CD4-positive, alpha-beta T cell treated with Interleukin-4 for 1 hour (primary cell): Measurements from ENCODE around the gene ASB10.

Source experiments
- DNase-seq, 2 donors: peaks; one replicate each; pipeline ENCODE4 v3.0.0-alpha.2; 2020 to 2022

The ASB10 gene

DNA sequence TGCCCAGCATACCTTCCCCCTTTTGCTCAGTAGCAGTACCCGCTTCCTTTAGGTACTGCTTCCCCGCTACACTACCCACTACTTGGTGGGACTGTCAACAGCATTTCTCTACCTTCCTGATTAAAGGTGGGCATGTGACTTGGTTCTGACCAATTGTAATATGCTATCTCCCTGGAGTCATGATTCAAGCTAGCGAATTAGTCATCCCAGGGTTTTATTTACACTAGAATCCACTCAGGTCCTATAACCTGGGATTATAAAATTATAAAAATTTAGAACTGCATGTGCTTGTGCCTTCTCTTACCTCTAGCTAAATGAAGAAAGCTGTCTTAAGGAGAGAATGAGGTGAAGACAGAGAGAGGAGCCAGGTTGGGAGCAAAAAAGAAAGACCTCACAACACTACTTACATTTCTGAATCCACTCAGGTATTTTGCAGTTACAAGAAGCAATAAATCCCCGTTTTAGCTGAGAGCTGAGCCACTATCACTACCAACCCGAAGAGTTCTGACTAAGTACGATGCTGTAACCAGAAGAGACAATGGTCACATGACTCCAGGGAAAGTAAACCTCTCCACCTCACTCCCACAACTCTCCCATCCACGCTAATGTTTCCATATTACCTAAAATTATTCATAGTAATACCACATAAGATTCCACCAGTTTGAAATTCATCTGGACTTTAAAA, 29.3 kb downstream of the ASB10 start:
- DNase-seq: no peak

DNA sequence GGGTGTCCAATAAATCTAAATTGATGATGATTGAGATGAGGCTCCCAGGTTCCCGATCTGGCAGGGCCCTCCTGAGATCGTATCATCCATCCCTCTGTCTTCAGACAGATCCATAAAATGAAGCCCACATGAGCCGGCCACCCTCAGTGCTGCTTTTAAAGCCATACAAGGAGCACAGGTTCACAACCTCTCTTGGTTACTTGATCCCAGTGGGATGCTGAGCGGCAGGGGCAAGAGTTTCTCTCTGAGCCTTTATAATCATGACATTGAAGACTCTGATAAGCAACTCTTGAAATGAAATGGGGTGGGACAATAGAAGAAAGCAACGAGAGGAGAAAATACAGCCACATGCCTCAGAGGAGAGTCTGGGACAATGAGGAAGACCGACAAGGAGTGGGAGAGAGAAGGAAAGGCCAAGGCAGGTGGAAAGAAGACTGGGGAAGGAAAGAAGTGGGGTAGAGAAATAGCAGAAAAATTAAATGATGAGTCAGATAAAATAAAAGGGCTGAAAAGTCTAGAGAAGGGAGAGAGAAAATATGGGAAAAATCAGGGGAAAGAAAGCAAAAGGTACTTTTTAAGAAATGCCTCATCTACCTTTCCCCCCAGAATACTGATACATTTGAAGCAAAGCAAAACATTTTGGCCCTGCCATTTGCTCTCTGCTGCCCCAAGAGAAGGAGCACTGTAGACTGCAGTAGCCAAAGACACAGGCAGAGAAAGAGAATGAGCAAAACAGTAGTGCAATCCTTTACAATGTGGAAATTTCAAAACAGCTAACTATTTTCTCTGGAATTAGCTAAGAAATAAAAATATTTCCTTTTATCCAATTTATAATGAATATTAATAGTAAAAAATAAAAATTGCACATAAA, 34.2 kb downstream of the ASB10 start:
- no peak for DNase-seq

DNA sequence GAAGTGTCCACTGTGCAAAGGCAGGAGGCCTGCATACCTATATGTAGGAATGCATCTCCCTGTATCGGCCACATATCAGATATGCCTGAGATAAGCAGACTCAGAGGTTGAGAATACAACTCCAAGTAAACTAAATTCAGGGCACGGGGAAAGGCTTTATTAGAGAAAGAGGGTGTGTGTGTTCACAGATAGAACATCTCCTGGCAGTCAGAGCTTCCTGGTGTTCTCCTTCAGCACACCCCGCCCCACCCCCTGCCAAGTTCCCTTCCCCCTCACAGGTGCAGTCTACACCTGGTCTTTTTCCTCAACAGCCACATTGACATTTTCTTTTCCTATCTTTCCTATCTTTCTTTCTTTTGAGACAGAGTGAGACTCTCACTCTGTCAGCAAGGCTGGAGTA, 36.7 kb downstream of the ASB10 start:
- no peak for DNase-seq

DNA sequence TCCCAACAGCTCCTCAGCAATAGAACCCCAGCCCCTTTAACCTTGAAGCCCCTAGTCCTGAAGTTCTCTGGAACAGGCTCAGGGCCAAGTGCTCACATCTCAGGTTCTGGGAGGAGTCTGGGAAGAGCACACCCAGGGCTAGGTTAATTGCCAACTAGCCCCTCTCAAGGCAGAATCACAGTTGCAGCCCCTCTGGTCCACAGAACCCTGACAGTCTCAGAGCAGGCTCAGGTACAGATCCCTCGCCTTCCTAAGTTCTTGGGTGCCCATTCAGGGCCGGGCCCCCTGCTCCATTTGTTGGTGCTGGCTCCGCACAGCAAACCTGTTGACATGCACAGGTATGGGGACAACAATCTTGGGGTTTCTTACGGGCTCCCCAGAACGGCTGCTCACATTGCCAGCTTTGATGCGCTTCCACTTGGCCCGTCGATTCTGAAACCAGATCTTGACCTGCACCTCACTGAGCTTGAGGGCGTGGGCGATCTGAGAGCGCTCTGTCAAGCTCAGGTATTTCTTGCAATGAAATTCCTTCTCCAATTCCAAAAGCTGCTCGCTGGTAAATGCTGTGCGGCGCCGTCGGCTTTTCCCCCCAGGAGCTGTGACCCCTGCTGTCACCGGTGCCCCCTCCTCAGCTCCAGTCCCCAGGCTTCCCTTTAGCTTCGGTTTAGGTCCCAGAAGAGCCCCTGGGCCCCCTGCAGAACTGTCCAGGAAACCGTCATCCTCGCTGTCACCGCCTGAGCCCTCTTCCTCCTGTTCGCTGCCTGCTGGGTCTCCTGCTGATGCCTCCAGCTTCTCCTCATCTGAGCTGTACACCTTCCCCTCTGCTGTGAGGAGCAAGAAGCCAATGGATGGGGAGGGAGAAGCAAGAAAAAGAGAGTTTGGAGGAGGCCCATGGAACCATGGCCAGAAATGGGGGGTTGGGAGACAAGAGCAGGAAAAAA, 38.5 kb downstream of the ASB10 start:
- DNase-seq: no peak

- DNase-seq: no peak
Observed at GRCh38 chr7:151146761-151147160, 40.3 kb downstream of the ASB10 start.

DNA sequence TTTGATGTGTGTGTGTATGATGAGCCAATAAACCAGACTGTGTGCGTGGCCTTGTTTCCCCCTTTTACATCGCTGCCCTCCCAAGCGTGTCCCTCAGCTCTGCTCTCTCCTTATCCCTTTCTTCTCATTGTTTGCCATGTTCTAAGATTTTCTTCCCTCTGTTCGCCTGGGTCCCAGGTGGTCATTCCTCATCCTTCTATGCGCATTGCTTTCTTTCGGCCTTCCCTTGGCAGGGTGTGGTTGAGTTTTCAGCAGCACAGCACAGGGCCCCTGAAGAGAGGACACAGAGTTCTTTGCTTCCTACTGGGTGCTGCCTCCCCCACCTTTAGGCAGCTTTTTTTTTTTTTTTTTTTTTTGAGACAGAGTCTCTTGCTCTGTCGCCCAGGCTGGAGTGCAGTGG, 42.7 kb downstream of the ASB10 start:
- DNase-seq: no peak

DNA sequence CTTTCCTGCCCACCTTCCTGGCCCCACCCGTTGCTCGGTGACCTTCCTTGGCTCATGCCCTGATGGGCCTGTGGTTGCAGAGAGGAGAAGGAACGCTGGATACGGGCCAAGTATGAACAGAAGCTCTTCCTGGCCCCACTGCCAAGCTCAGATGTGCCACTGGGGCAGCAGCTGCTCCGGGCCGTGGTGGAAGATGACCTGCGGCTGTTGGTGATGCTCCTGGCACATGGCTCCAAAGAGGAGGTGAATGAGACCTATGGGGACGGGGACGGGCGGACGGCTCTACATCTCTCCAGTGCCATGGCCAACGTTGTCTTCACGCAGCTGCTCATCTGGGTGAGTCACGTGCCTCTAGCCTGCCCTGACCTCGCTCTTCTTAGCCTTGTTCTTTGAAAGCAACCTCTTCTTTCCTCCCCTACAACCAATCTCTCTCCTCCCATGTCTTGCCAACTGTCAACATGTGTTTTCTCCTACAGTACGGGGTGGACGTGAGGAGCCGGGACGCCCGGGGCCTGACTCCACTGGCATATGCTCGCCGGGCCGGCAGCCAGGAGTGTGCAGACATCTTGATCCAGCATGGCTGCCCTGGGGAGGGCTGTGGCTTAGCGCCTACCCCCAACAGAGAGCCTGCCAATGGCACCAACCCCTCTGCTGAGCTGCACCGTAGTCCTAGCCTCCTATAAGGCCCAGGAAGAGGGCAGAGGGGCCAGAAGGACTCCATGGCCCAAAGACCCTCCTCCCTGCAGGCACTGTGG, 43.6 kb downstream of the ASB10 start:
- DNase-seq: peak in 1 of 2 donors; percentile 6

DNA sequence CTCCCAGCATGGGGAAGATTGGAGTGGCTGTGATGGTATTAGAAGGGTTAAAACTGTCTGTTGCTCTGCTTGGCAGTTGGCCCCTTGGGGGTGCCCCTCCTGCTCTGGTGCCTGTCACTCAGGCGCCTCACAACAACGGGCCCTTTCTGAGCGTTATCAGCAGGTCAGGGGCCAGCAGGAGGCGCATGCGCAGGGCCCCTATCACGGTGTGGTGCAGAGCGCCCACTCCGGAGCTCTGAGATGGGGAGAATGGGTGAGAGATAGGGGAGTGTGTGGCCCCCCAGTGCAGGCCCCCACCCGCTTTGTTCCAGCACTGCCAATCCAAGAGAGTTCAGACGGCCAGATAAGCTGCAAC, 44.4 kb downstream of the ASB10 start:
- DNase-seq: no peak

DNA sequence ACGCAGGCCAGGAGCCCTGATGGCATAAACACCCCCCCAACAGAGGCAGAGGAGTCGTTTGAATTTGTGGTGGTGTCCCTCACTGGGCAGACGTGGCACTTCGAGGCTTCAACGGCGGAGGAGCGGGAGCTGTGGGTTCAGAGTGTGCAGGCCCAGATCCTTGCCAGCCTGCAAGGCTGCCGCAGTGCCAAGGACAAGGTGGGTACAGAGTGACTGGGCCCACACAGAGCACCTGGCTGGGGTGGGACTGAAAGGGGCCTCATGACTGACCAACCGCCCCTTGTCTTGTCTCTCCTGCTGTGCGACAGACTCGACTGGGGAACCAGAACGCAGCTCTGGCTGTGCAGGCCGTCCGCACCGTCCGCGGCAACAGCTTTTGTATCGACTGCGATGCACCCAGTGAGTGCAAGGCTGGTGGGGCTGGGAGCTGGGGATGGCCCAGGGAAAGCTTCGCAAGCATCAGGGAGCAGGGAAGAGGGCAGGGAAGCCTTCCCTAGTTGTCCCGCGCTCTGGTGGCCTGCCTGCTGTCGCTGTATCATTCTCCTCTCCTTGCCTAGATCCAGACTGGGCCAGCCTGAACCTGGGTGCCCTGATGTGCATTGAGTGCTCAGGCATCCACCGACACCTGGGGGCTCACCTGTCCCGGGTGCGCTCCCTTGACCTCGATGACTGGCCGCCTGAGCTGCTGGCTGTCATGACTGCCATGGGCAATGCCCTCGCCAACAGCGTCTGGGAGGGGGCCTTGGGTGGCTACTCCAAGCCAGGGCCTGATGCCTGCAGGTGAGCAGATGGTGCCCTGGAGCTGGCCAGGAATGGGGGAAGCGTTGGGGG, 45.0 kb downstream of the ASB10 start:
- DNase-seq: no peak

DNA sequence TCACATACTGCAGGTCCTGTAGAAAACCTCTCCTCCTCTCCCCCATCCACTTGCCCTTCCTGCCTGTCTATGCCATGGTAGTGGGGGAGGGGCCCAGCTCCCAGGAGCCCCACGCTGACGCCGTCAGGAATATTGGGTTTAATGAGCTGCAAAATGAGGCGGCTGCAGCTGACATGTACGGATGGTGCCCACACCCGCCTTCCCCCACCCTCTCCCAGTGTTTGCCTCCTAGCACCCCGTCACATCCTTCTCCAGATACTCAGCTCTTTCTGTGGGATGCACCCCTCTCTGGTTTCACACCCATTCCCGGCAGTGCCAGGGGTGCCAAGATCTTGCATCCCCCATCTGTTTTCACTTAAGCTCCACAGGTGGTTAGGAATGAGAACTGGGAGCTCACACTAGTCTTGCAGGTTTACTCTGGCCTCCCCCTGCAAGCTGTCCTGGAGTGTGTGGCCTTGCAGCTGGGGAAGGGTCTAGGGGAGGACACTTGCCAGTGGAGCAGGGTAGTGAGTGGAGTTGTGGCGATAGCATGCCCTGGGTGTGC, 45.7 kb downstream of the ASB10 start:
- DNase-seq: peak in 1 of 2 donors; percentile 3

DNA sequence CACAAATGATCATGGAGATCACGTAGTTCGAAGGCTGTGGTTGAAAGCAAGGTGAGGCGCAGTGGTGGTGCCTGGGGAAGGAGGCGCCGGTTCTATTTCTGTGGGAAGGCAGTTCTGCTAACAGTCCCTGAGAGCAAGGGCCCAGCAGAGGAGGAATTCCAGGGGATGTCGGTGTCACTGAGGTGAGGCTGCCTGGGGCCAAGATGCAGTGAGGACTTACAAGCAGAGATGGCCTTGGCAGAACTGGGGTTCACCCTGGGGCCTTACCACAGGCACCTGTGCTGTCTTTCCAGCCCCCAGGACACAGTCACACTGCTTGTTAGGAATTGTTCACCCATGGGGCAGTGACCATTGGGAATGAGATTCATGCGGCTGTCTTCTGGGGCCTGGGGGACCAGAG, 46.2 kb downstream of the ASB10 start:
- peak in 1 of 2 donors; percentile 9 for DNase-seq

DNA sequence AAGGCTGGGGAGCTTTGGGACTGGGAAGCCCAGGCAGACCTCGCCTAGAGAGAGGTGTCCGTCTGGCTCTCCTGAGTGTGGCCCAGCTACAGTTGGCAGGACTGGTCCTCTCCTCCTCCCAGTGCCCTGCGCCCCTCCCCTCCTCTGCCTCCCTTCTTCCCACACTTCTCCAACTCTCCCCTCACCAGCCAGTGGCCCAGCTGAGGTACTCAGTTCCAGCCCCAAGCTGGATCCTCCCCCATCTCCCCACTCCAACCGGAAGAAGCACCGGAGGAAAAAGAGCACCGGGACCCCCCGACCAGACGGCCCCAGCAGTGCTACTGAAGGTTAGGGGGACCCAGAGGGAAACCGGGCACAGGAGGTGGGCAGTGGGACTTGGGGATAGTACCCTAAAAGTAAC, 47.3 kb downstream of the ASB10 start:
- DNase-seq: peak in 1 of 2 donors; percentile 2

GRCh38 chr7:151139071-151139790, 47.8 kb downstream of the ASB10 start:
- peak in 1 of 2 donors; percentile 4 for DNase-seq

DNA sequence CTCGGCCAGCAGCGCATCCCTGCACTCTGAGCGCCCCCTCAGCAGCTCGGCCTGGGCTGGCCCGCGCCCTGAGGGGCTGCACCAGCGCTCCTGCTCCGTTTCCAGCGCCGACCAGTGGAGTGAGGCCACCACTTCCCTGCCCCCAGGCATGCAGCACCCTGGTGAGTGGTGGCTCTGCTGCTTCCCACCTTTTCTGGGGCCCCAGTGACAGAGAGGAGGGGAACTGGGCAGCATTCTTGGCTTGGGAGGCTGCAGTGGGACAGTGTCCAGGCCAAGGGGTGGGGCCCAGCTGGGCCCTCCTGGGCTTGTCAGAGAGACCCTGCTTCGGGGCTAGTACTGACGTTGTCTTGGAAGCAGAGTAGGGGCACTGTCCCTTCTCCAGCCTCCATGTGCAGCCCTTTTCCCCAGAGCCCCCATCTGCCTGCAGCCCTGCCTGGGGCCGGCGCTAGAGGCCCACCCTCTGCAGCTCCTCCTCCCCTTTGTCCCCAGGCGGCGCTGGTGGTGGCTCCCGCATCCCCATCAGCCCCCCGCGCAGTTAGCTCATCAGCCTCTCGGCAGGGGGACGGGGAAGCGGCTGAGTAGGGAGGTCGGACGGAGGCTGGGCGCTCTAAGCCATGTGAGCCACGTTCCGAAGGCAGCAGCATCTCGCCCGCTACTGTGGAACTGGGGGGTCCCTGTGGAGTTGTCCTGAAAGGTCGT, 48.7 kb downstream of the ASB10 start:
- DNase-seq: peak in 1 of 2 donors; percentile 9

DNA sequence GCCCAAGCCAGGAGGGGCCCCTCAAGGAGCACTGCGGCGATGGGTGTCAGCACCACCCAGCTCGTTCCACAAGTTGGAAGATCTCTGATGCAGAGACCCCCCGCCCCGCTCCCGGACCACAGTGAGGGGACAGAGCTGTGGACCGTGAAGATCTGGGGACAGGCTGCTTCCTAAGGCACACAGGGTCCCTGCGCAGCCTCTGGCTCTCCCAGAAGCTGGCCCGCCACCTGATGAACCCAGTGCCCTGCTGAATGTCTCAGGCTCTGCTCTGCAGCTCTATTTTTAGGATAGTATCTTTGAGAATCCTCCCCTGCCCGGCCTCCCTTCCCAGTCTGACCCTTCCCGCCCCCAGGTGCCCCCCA, 49.3 kb downstream of the ASB10 start:
- DNase-seq: peak in 1 of 2 donors; percentile 1

DNA sequence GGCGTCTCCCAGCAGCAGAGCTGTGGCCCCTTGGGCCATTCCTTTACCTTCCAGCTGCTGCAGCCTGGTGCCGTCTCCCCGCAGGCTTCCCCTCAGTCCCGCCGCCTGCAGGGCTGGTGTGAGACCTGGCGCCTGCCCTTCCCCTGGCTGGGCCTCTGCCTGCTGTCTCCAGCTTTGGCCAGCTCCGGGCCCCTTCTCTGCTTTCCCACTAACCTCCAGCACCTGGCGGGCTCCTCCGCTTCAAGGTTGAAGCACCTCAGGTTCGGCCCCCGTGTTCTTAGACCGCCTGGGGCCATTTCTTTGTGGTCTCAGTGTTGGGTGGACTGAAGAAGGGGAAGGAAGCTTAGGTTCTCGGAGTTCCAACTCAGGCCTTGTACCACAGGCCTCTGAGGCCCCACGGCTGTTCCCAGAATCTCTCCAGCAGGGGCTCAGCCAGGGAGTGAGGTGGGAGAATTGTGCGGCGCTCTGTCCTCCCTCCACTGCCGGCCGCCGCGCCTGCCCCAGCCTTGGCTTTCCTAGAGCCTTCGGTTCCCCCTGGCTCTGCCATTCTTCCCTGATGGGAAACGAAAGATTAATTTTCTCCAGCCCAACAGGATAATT, 49.9 kb downstream of the ASB10 start:
- no peak for DNase-seq

GRCh38 chr7:151135866-151136843, 50.9 kb downstream of the ASB10 start:
- DNase-seq: no peak

DNA sequence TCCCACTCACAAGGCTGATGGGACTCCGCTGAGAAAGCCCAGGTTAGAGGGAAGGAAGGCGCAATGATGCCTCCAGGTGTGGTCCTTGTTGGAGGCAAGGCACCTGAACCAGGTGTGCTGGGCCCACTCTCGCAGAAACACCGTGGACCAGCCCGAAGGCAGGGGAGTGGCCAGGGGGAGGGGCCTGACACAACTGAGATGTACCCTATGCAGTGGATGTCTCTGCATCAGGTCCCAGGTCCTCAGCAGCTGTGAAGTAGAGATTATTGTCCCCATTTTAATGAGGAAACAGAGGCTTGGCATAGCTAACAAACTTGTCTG, 51.6 kb downstream of the ASB10 start:
- DNase-seq: no peak
